ENCODE data around the gene ARPC4. TPM values are rescaled to one million over a fixed set of nuclear protein-coding genes. Genes with fewer than 3 reads are reported as not detected.
A peak's percentile ranks its signal among the peaks of the same experiment; 100 is the strongest.

The ARPC4 gene
- total RNA-seq, 6 donors from 2014 or later: 88.3 to 186 (median 158) TPM

DNA sequence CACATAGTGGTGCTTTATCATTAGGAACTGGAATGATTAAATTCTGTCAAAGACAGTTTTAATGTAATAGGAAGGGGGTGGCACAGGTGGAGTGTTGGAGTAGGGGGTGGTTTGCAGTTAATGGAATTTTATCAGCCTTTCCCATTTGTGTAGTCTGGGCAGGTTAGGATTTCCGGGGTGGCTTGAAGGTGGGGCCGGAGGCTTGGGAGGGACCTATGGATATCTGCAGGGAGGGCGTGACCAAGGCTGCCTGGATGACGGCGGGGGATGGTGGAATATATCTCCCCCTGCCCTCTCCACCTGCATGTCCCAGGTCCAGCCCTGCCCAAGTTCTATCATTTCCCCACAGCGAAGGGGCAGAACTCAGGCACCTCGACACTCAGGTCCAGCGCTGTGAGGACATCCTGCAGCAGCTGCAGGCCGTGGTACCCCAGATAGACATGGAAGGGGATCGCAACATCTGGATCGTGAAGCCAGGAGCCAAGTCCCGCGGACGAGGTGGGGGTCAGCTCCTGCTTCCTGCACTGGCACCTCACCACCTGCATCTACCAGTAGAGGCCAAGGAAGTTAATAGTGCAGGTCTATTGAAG is 32.7 kb downstream of the ARPC4 start:
- TF ChIP-seq POLR2A (IDR thresholded peaks at IDR 0.05) (no peak), POLR2AphosphoS5 (IDR thresholded peaks at IDR 0.05) (no peak), EP300 (IDR thresholded peaks at IDR 0.05) (no peak)
- TF ChIP-seq, protein P1, sequence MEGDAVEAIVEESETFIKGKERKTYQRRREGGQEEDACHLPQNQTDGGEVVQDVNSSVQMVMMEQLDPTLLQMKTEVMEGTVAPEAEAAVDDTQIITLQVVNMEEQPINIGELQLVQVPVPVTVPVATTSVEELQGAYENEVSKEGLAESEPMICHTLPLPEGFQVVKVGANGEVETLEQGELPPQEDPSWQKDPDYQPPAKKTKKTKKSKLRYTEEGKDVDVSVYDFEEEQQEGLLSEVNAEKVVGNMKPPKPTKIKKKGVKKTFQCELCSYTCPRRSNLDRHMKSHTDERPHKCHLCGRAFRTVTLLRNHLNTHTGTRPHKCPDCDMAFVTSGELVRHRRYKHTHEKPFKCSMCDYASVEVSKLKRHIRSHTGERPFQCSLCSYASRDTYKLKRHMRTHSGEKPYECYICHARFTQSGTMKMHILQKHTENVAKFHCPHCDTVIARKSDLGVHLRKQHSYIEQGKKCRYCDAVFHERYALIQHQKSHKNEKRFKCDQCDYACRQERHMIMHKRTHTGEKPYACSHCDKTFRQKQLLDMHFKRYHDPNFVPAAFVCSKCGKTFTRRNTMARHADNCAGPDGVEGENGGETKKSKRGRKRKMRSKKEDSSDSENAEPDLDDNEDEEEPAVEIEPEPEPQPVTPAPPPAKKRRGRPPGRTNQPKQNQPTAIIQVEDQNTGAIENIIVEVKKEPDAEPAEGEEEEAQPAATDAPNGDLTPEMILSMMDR (IDR thresholded peaks at IDR 0.05): no peak
- Histone ChIP-seq H3K9me3 (no peaks in the 10 kb centered on the region), H3K36me3 (peaks cover 0 to 27% (median 13%) of the 10 kb centered on the region in 4 donors), H3K4me1 (no peaks in the 10 kb centered on the region), H3K27ac (no peak overlapping the region), H3K4me3 (no peak overlapping the region), H3K27me3 (no peaks in the 10 kb centered on the region)
- DNase-seq (no peak), ATAC-seq (ENCODE audit: low FRiP score in 2 of 2) (no peak)
- WGBS, 2 donors: 78 to 82% methylated on average over 14 of the region's 14 CpGs

DNA sequence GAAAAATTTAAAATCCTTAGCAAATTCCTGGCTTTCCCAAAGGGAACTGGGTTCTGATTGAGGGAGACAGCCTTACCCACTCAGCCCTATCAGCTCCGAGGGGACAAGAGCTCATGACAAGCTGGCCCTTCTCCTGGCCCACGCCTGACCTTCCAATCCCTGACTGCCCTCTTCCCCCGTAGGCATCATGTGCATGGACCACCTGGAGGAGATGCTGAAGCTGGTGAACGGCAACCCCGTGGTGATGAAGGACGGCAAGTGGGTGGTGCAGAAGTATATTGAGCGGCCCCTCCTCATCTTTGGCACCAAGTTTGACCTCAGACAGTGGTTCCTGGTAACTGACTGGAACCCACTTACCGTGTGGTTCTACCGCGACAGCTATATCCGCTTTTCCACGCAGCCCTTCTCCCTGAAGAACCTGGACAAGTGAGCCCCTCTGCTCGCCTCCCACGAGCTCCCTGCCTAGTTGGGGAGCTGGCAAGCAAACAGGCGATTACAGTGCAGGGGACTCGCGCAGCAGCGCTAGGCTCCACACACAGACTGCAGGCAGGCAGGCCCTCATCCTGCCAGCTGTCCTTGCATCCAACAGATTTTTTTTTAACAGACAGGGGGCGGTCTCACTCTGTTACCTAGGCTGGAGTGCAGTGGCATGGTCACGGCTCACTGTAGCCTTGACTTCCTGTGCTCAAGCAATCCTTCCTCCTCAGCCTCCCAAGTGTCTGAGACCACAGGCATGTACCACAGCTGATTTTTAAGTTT is 34.1 kb downstream of the ARPC4 start:
- TF ChIP-seq, protein P1 (IDR thresholded peaks at IDR 0.05): peak in 3 of 6 experiments; percentile 23 to 41 (median 26)
- no peak for TF ChIP-seq POLR2A (IDR thresholded peaks at IDR 0.05)
- peak; percentile 37 to 39 for ATAC-seq (ENCODE audit: low FRiP score in 2 of 2)
- H3K9me3 ChIP-seq: no peaks in the 10 kb centered on the region
- no peak for DNase-seq
- H3K4me1 ChIP-seq: no peaks in the 10 kb centered on the region
- H3K27me3 ChIP-seq: no peaks in the 10 kb centered on the region
- peaks cover 0 to 31% (median 13%) of the 10 kb centered on the region in 4 donors for H3K36me3 ChIP-seq
- WGBS, 2 donors: 87 to 88% methylated on average over 15 to 20 of the region's 20 CpGs
- no peak overlapping the region for H3K4me3 ChIP-seq
- no peak overlapping the region for H3K27ac ChIP-seq

DNA sequence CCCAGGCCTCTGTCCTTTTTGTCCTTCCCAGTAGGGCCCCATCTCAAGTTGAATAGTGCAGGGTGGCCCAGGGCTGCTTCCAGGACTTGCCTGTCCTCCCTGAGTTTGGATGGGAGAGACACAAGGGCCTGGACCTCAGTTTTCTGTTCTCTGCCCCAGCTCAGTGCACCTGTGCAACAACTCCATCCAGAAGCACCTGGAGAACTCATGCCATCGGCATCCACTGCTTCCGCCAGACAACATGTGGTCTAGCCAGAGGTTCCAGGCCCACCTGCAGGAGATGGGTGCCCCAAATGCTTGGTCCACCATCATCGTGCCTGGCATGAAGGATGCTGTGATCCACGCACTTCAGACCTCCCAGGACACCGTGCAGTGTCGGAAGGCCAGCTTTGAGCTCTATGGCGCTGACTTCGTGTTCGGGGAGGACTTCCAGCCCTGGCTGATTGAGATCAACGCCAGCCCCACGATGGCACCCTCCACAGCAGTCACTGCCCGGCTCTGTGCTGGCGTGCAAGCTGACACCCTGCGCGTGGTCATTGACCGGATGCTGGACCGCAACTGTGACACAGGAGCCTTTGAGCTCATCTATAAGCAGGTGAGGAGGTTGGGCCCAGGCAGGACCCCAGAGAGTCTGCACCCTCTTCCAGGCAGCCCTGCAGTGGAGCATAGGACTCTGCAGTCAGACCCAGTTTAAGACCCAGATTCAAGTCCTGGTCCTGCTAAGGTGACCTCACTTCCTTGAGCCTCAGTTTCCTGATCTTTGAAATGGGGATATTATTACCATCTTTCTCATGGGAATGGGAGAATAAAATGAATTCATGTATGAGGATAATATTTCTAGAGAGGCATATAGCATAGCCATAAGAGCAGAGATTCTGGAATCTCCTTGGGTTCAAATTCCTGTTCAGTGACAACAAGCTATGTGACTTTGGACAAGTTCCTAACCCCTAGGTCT is 36.2 kb downstream of the ARPC4 start:
- Histone ChIP-seq H3K4me3 (no peak overlapping the region), H3K36me3 (peaks cover 6 to 47% (median 26%) of the 10 kb centered on the region in 4 donors), H3K9me3 (no peaks in the 10 kb centered on the region), H3K27me3 (no peaks in the 10 kb centered on the region), H3K27ac (no peak overlapping the region), H3K4me1 (no peaks in the 10 kb centered on the region)
- TF ChIP-seq POLR2AphosphoS5 (IDR thresholded peaks at IDR 0.05): no peak
- no peak for TF ChIP-seq POLR2A (IDR thresholded peaks at IDR 0.05)
- no peak for TF ChIP-seq EP300 (IDR thresholded peaks at IDR 0.05)
- TF ChIP-seq, protein P1 (IDR thresholded peaks at IDR 0.05): no peak
- WGBS, 2 donors: 96 to 100% methylated on average over 1 to 17 of the region's 17 CpGs
- DNase-seq (no peak), ATAC-seq (ENCODE audit: low FRiP score in 2 of 2) (no peak)

DNA sequence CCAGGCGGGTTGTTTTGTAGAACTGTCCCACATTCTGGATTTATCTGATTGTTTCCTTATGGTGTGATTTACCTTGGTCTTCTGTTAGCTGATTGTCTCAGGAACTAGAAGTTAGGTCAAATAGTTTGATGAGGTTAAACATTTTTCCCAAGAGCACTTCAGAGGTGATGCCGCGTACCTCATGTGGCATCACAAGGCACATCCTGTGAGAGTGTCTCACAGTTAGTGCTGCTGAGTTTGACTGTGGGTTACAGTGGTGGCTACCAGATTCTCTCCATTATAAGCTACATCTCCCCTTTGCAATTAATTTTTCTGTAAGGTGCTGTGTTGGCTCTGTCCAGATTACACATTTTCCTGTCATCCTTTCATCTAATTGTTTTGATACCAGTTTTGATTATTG is 38.4 kb downstream of the ARPC4 start:
- DNase-seq (no peak), ATAC-seq (ENCODE audit: low FRiP score in 2 of 2) (no peak)
- Histone ChIP-seq H3K27ac (no peak overlapping the region), H3K27me3 (no peaks in the 10 kb centered on the region), H3K4me1 (no peaks in the 10 kb centered on the region), H3K9me3 (no peaks in the 10 kb centered on the region), H3K4me3 (no peak overlapping the region), H3K36me3 (peaks cover 6 to 69% (median 42%) of the 10 kb centered on the region in 4 donors)
- 94 to 100% methylated on average over 3 of the region's 3 CpGs for WGBS, 2 donors
- no peak for TF ChIP-seq POLR2A (IDR thresholded peaks at IDR 0.05)
- no peak for TF ChIP-seq POLR2AphosphoS5 (IDR thresholded peaks at IDR 0.05)
- TF ChIP-seq EP300 (IDR thresholded peaks at IDR 0.05): no peak
- TF ChIP-seq, protein P1 (IDR thresholded peaks at IDR 0.05): no peak

Measured in upper lobe of left lung (tissue), 6 donors.